ENCODE data around the gene EXOSC5.
"Not testable (repeated sequence)": the region's sequence is repeated elsewhere in the genome, so short reads cannot be mapped to it uniquely, and the experiment has no call there.

EXOSC5 gene

GRCh38 chr19:41346916-41347315 is 50.2 kb downstream of the EXOSC5 start:
- DNase-seq (ENCODE audit: low read depth in 2 of 2) = not testable (repeated sequence)

GRCh38 chr19:41344162-41344561 is 53.0 kb downstream of the EXOSC5 start:
- no peak for DNase-seq (ENCODE audit: low read depth in 2 of 2)

- DNase-seq (ENCODE audit: low read depth in 2 of 2) = no peak
These were observed 55.3 kb downstream of the EXOSC5 start for GRCh38 chr19:41341669-41342490.

GRCh38 chr19:41339936-41340335 is 57.2 kb downstream of the EXOSC5 start:
- DNase-seq (ENCODE audit: low read depth in 2 of 2) = no peak
